Activated CD4-positive, alpha-beta memory T cell treated with anti-CD3 and anti-CD28 coated beads for 36 hours (primary cell): ENCODE measurements around the gene FAM13C. TPM values are rescaled to one million over a fixed set of nuclear protein-coding genes. Genes with fewer than 3 reads are reported as not detected.

Experiments used
- CTCF ChIA-PET: fragments of 350-600 bp; sonication (Branson Sonifier 250); formaldehyde crosslinking; loops from one replicate; lab custom pipeline; 2021; ENCODE audit warnings: antibody characterized with exemption, inconsistent platforms; lab: Charles Lee
- POLR2A ChIA-PET: fragments of 350-600 bp; sonication (Branson Sonifier 250); formaldehyde crosslinking; loops from one replicate; lab custom pipeline; 2021; ENCODE audit warnings: antibody characterized with exemption; lab: Charles Lee
- DNase-seq: peaks from one replicate; pipeline ENCODE4 v3.0.0-alpha.2; 2020
- H3K27ac Mint-ChIP-seq: one replicate; pipeline ENCODE4 v1.8.0; 2021; ENCODE audit warnings: mixed read lengths
- H3K27me3 Mint-ChIP-seq: one replicate; pipeline ENCODE4 v1.8.0; 2021; ENCODE audit warnings: mixed read lengths
- H3K36me3 Mint-ChIP-seq: one replicate; pipeline ENCODE4 v1.8.0; 2021; ENCODE audit warnings: mixed read lengths
- H3K4me1 Mint-ChIP-seq: one replicate; pipeline ENCODE4 v1.8.0; 2021; ENCODE audit warnings: low read depth, mixed read lengths
- H3K4me3 Mint-ChIP-seq: one replicate; pipeline ENCODE4 v1.8.0; 2021; ENCODE audit warnings: mild to moderate bottlenecking, mixed read lengths
- H3K9me3 Mint-ChIP-seq: one replicate; pipeline ENCODE4 v1.8.0; 2021; ENCODE audit warnings: mixed read lengths
- intact Hi-C: fragments of 100-400 bp; cut with micrococcal nuclease; formaldehyde crosslinking; loops from one replicate; pipeline ENCODE4 v1.15.1; 2023
- total RNA-seq, 2 experiments: library from RNA; stranded (reverse); gene quantifications; one replicate each; pipeline ENCODE4 v1.2.3, GENCODE V29; 2021

Gene FAM13C
- total RNA-seq, 2 experiments from 2014 or later: not detected

- H3K27ac Mint-ChIP-seq: no peak overlapping the region
- H3K36me3 Mint-ChIP-seq: no peaks in the 10 kb centered on the region
- H3K4me1 Mint-ChIP-seq: no peaks in the 10 kb centered on the region
- no peak for DNase-seq
- no peak overlapping the region for H3K4me3 Mint-ChIP-seq
- ChIA-PET CTCF (no interaction called here), POLR2A (no interaction called here)
- H3K27me3 Mint-ChIP-seq: no peaks in the 10 kb centered on the region
- H3K9me3 Mint-ChIP-seq: no peaks in the 10 kb centered on the region
- intact Hi-C loops: no loop called here
Observed at GRCh38 chr10:59303018-59303417, 59.3 kb downstream of the FAM13C start.

DNA sequence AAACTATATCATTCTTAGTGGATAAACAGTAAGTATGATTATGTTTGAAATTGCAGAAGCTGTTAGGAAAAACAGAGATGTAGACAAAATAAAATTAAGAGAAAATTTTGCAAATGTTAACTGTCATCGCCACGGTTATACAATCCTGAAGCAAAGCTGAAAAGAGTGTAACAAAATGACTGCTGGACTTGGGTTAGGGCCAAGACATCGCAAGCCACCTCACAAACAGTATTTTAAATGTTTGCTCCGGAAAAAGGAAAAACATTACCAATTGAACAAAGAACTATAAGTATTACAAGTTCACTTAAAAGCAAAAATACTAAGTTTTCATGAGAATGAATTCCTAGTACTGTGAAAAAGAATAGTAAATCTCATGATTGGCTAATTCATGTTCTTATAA lies 60.0 kb downstream of the FAM13C start:
- intact Hi-C loops: no loop called here
- H3K27me3 Mint-ChIP-seq: no peaks in the 10 kb centered on the region
- no peak overlapping the region for H3K4me3 Mint-ChIP-seq
- H3K27ac Mint-ChIP-seq: no peak overlapping the region
- H3K9me3 Mint-ChIP-seq: no peaks in the 10 kb centered on the region
- no peak for DNase-seq
- CTCF ChIA-PET: no interaction called here
- H3K4me1 Mint-ChIP-seq: no peaks in the 10 kb centered on the region
- no peaks in the 10 kb centered on the region for H3K36me3 Mint-ChIP-seq
- POLR2A ChIA-PET: no interaction called here

GRCh38 chr10:59301067-59301754 lies 61.1 kb downstream of the FAM13C start:
- H3K9me3 Mint-ChIP-seq: no peaks in the 10 kb centered on the region
- H3K27ac Mint-ChIP-seq: no peak overlapping the region
- no peak overlapping the region for H3K4me3 Mint-ChIP-seq
- no peak for DNase-seq
- H3K4me1 Mint-ChIP-seq: no peaks in the 10 kb centered on the region
- ChIA-PET CTCF (no interaction called here), POLR2A (no interaction called here)
- intact Hi-C loops: no loop called here
- H3K36me3 Mint-ChIP-seq: no peaks in the 10 kb centered on the region
- H3K27me3 Mint-ChIP-seq: no peaks in the 10 kb centered on the region

- CTCF ChIA-PET: no interaction called here
- intact Hi-C loops: no loop called here
- H3K27me3 Mint-ChIP-seq: no peaks in the 10 kb centered on the region
- H3K9me3 Mint-ChIP-seq: no peaks in the 10 kb centered on the region
- H3K4me1 Mint-ChIP-seq: no peaks in the 10 kb centered on the region
- POLR2A ChIA-PET: no interaction called here
- no peaks in the 10 kb centered on the region for H3K36me3 Mint-ChIP-seq
- no peak overlapping the region for H3K27ac Mint-ChIP-seq
- no peak for DNase-seq
- H3K4me3 Mint-ChIP-seq: no peak overlapping the region
Observed at GRCh38 chr10:59300386-59300785, 62.0 kb downstream of the FAM13C start.

DNA sequence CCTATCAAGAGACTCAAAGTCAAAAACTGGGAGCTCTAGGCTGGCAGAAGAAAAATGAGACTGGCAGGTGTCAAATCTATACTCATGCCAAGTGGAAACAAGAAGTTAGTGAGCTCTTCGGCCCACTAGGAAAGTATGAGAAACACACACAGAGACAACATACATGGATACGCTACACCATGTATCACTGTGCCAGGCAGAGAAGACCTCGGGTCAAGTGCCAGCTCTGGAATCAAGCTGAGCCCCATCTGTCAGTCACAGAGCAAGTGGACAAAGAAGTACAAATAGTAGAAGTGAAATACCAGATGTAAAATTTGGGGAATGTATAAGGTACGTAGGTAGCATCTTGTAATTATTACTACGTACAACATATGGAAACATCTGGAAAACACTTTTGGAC lies 62.4 kb downstream of the FAM13C start:
- H3K27me3 Mint-ChIP-seq: no peaks in the 10 kb centered on the region
- intact Hi-C loops: no loop called here
- no peak overlapping the region for H3K27ac Mint-ChIP-seq
- H3K36me3 Mint-ChIP-seq: no peaks in the 10 kb centered on the region
- ChIA-PET POLR2A (no interaction called here), CTCF (no interaction called here)
- DNase-seq: no peak
- H3K9me3 Mint-ChIP-seq: no peaks in the 10 kb centered on the region
- H3K4me3 Mint-ChIP-seq: no peak overlapping the region
- no peaks in the 10 kb centered on the region for H3K4me1 Mint-ChIP-seq

GRCh38 chr10:59290448-59290847 lies 71.9 kb downstream of the FAM13C start:
- Mint-ChIP-seq H3K4me1 (no peaks in the 10 kb centered on the region), H3K27me3 (no peaks in the 10 kb centered on the region), H3K27ac (no peak overlapping the region), H3K36me3 (no peaks in the 10 kb centered on the region), H3K4me3 (no peak overlapping the region), H3K9me3 (no peaks in the 10 kb centered on the region)
- ChIA-PET CTCF (no interaction called here), POLR2A (no interaction called here)
- intact Hi-C loops: no loop called here
- no peak for DNase-seq

GRCh38 chr10:59289853-59290252 lies 72.5 kb downstream of the FAM13C start:
- ChIA-PET POLR2A (no interaction called here), CTCF (no interaction called here)
- no peak for DNase-seq
- H3K27me3 Mint-ChIP-seq: no peaks in the 10 kb centered on the region
- no peaks in the 10 kb centered on the region for H3K4me1 Mint-ChIP-seq
- intact Hi-C loops: no loop called here
- no peak overlapping the region for H3K4me3 Mint-ChIP-seq
- H3K36me3 Mint-ChIP-seq: no peaks in the 10 kb centered on the region
- no peaks in the 10 kb centered on the region for H3K9me3 Mint-ChIP-seq
- H3K27ac Mint-ChIP-seq: no peak overlapping the region

DNA sequence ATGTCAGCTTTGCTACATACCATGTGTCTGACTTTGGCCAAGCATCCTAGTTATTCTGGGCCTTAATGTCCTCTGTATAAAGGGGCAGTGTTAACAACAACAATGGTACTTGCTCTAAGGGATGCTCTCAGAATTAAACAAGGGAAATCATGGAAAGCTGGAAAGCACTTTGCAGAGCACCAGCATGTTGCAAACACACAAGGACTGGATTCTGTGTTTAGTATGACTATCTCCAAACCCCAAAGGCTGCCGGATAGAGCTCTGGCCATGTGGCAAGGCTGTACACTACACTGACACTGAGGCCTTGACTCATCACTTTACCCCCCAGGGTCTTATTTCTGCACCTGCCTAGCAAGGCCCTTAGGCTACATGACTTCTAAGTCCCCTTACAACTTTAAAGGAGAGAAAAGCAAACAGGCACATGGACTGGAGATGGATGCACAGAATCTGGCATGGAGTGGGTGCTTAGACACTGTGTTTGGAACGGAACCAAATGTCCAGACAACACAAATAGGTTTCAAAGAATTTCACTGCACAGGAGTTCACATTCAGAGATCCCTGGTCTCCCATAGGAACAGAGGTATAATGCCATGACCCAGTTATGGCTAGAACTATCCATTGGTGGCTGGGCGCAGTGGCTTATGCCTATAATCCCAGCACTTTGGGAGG lies 74.6 kb downstream of the FAM13C start:
- CTCF ChIA-PET: no interaction called here
- POLR2A ChIA-PET: no interaction called here

GRCh38 chr10:59285848-59286247 lies 76.5 kb downstream of the FAM13C start:
- H3K36me3 Mint-ChIP-seq: no peaks in the 10 kb centered on the region
- no peaks in the 10 kb centered on the region for H3K4me1 Mint-ChIP-seq
- intact Hi-C loops: no loop called here
- DNase-seq: no peak
- no peaks in the 10 kb centered on the region for H3K9me3 Mint-ChIP-seq
- no peak overlapping the region for H3K4me3 Mint-ChIP-seq
- no peak overlapping the region for H3K27ac Mint-ChIP-seq
- POLR2A ChIA-PET: no interaction called here
- no peaks in the 10 kb centered on the region for H3K27me3 Mint-ChIP-seq
- CTCF ChIA-PET: no interaction called here

More for the DNA sequence above, 74.6 kb downstream of the FAM13C start:
- Mint-ChIP-seq H3K36me3 (no peaks in the 10 kb centered on the region), H3K4me1 (no peaks in the 10 kb centered on the region), H3K9me3 (no peaks in the 10 kb centered on the region), H3K4me3 (no peak overlapping the region), H3K27me3 (no peaks in the 10 kb centered on the region), H3K27ac (no peak overlapping the region)
- DNase-seq: no peak
- intact Hi-C loops: no loop called here

GRCh38 chr10:59285073-59285472 lies 77.3 kb downstream of the FAM13C start:
- H3K9me3 Mint-ChIP-seq: no peaks in the 10 kb centered on the region
- no peaks in the 10 kb centered on the region for H3K27me3 Mint-ChIP-seq
- no peak overlapping the region for H3K27ac Mint-ChIP-seq
- no peaks in the 10 kb centered on the region for H3K36me3 Mint-ChIP-seq
- no peak overlapping the region for H3K4me3 Mint-ChIP-seq
- POLR2A ChIA-PET: no interaction called here
- DNase-seq: no peak
- intact Hi-C loops: no loop called here
- CTCF ChIA-PET: no interaction called here
- H3K4me1 Mint-ChIP-seq: no peaks in the 10 kb centered on the region

DNA sequence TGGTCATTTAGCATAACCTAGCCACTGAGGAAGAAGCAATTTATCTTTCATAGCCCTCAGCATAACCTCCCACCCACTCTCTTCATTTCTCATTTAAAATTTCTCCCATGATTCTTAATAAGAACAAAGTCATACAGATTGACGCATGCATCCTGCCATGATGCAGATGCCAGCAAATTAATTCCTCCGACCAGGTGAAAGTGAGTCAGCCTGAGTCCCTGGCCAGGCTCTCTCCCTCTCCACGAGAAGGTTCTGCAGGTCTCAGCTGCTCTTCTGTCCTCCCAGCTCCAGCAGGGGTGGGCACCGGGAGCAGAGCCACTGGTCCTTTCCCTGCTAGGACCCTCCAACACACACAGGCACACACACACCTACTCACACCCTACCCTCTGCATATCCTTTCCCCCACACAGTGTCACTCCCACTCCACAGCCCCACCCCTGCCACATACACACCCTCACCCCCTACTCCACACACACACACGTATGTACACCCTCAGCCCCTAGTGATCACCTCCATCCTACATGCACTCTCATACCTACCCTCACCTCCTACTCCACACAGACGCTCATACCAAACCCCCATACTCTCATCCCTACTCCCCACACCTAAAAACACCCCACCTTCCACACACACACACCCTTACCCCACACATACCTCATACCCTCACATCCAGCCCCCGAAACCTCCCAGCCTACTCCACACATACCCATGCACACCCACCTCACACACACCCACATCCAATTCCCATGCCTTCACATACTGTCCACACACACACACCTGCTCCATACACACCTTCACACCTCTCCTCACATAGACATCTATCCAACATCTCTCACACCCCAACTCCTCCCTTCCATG lies 78.0 kb downstream of the FAM13C start:
- Mint-ChIP-seq H3K4me3 (no peak overlapping the region), H3K36me3 (no peaks in the 10 kb centered on the region), H3K27me3 (no peaks in the 10 kb centered on the region), H3K4me1 (no peaks in the 10 kb centered on the region), H3K9me3 (no peaks in the 10 kb centered on the region), H3K27ac (no peak overlapping the region)
- ChIA-PET POLR2A (no interaction called here), CTCF (no interaction called here)
- no peak for DNase-seq
- intact Hi-C loops: no loop called here

DNA sequence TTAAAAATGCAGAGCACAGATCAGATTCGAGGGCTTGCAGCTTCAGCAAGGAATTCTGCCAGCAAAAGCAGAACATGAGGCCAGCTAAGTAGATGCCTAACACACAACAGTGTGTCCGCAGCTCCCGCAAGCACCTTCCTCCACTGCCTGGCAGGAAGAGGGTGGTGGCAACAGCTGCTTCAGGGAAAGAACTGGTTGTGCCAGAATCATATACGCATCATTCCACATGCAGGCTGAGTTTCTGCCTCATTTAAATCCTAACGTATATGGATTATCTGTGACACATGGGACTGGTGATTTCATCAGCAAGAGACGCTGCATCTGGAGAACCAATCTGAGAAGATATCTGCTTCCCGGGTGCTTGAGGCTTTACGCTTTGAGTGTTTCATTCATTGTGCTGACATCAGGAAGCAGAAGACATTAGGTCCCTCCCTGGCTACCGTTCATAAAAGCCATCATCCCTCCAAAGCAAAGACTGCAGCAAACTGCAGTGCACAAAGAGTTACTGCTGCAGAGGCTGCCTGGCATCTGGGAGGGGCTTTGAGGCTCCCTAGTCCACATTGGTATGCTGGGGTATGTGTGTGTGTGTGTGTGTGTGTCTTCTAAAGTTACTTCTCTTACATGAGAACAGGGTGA lies 78.8 kb downstream of the FAM13C start:
- no peak for DNase-seq
- H3K9me3 Mint-ChIP-seq: no peaks in the 10 kb centered on the region
- CTCF ChIA-PET: no interaction called here
- no peaks in the 10 kb centered on the region for H3K27me3 Mint-ChIP-seq
- intact Hi-C loops: no loop called here
- POLR2A ChIA-PET: no interaction called here
- H3K4me1 Mint-ChIP-seq: no peaks in the 10 kb centered on the region
- H3K36me3 Mint-ChIP-seq: no peaks in the 10 kb centered on the region
- no peak overlapping the region for H3K4me3 Mint-ChIP-seq
- no peak overlapping the region for H3K27ac Mint-ChIP-seq
